Stimulated activated CD8-positive, alpha-beta memory T cell treated with anti-CD3 and anti-CD28 coated beads, Interleukin-12 subunit alpha, Interleukin-12 subunit beta, amount 100 ng/mL, for 24 hours (primary cell): ENCODE measurements around the gene POU2F1.
"Not testable (repeated sequence)": the region's sequence is repeated elsewhere in the genome, so short reads cannot be mapped to it uniquely, and the experiment has no call there.

ENCODE experiments used
- DNase-seq: peaks from one replicate; pipeline ENCODE4 v3.0.0-alpha.2; 2020; ENCODE audit errors: extremely low read depth

The POU2F1 gene

DNA sequence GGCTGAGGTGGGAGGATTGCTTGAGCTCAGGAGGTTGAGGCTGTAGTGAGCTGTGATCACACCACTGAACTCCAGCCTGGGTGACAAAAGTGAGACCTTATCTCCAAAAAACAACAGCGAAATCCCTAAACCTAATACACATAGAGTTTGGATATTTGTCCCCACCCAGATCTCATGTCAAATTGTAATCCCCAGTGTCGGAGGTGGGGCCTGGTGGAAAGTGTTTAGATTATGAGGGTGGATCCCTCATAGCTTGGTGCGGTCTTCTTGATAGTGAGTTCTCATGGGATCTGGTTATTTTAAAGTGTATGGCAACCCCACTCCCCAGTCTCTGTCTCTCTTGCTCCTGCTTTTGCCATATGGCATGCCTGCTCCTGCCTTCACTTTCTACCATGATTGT is 94.0 kb downstream of the POU2F1 start:
- DNase-seq, result no peak

DNA sequence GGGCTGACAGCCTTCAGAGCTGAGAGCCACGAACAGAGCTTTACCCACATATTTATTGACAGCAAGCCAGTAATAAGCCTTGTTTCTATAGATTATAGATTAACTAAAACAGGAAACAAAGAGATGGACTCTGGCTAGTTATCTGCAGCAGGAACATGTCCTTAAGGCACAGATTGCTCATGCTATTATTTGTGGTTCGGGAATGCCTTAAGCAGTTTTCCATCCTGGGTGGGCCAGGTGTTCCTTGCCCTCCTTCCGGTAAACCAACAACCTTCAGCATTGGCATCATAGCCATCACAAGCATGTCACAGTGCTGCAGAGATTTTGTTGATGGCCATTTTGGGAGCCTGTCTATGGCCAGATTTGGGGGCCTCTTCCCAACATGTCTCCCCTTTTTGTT is 96.8 kb downstream of the POU2F1 start:
- no peak for DNase-seq

- not testable (repeated sequence) for DNase-seq
Measured at GRCh38 chr1:167319206-167319605, 98.5 kb downstream of the POU2F1 start.

GRCh38 chr1:167322483-167322882 is 101.8 kb downstream of the POU2F1 start:
- DNase-seq, result no peak

GRCh38 chr1:167325151-167325550 is 104.5 kb downstream of the POU2F1 start:
- DNase-seq, result no peak

DNA sequence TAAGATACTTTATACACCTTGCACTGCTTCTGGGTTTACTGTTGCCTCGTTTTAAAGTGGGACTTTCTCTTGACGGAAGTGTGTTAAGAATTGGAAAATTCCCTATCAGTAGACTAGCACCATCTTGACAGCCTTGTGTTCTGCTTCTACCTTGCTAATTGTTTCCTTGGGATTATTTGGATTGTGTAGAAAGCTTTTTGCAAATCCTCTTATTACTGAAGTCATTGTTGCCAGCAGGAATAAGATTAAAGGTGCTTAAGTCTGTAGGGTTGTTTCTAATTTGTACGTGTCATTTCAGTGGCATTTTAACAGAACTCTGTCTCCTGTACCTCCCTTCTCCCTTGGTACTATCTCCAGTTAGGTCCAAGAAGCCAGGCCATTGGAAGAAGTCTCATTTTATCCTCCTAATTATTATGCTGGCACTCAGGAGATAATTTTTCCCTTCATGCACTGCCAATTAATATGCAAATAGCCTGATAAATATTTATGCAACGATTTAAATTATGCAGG is 107.7 kb downstream of the POU2F1 start:
- no peak for DNase-seq

DNA sequence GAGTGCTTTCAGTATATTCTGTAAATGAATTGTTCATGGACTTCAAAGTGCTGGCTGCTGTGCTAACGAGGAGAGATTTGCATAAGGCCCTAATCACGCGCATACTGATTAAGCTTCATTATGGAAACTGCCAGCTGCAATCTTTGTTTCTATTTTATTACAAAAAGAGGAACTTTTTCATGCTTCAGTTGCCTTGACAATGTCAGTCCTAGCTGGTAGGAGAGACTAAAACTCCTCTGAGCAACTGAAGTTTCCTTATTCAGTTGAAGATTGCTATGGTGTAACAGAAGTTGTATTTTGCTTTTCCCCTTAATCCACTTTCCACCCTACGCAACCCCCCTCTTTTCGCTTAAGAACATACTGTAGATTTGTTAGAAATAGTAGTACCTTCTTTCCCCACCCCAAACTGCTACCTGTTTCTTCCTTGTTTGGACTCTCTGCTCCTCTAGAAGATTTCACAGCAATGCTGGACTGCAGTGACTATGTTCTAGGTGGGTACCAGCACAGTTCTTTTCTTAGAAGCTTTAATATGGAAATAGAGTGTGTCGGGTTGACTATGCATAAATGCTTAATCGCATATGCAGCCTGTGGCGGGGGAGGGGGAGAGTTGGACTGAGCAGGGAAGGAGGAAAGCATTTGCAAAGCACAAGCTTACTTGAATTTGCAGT is 108.3 kb downstream of the POU2F1 start:
- DNase-seq, result no peak

- no peak for DNase-seq
Measured at GRCh38 chr1:167330601-167331293, 110.1 kb downstream of the POU2F1 start.

DNA sequence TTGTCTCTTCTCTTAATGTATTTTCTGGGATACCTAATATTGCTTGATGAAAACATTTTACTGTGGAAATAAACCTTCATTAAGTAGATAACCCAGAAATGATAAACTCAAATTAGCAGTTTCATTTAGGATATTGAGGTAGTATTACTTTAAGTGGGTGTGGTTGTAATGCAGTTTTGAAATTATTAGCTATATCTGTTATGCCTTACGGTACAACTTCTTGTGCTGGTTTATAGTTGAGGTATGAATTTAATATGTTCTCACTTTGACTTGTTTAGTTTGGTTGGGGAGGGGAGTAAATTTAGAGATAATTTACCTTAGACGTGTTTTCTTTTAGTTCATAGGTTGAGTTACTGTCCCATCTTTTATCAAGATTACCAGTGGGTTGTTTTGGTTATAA is 111.0 kb downstream of the POU2F1 start:
- DNase-seq, result no peak

DNA sequence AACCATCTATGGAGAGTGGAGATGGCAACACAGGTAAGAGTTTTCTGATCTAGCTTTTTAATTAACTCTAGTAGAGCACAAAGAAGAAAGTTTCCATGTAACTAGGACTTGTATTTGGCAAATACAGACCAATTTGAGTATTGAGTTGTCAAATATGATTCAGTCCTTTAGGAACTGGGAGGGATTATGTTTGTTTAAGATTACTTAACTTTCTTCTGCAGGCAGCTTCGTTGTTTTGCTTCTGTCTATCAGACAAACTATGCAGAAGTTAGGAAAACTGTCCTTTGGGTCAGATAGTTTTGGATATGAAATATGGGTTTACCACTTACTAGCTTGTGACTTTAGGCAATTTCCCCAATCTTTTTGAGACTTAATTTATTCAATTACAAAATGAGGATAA is 111.8 kb downstream of the POU2F1 start:
- DNase-seq, result no peak

- DNase-seq, result no peak
Measured at GRCh38 chr1:167333124-167333523, 112.4 kb downstream of the POU2F1 start.

- DNase-seq, result no peak
Measured at GRCh38 chr1:167333703-167334102, 113.0 kb downstream of the POU2F1 start.

DNA sequence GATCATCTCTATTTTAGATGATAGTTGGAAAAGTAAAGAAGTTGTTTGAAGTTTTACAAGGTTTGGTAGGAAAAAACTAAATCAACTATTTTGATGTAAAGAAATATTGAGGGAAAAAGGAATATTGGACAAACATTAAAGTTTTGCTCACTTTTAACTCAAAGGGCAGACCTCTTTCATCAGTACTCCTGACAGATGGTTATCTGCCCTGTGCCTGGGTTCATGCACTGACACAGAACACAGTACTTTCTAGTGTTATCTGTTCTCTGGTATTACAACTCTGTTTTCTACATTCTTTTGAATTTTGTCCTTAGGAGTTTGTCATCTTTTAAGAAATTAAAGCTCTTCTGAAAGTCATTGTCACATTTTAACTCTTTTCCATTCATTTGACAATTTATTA is 118.7 kb downstream of the POU2F1 start:
- no peak for DNase-seq

- DNase-seq, result no peak
Measured at GRCh38 chr1:167342846-167343245, 122.2 kb downstream of the POU2F1 start.

DNA sequence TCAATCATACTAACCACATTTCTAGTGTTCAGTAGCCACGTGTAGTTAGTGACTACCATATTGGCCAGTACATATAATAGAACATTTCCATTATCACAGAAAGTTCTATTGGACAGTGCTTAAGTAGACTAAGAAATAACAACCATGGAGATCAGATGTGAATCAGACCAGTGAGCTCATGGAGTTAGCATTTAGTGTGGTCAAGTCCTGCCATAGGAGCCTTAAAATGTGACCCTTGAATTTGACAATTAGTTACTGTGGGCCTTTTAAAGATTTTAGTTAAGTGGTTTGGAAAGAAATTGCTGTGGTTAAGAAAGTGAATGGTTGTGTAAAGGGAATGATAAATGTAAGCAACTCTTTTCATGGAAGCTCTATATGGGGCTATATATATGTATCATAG is 123.4 kb downstream of the POU2F1 start:
- no peak for DNase-seq

DNA sequence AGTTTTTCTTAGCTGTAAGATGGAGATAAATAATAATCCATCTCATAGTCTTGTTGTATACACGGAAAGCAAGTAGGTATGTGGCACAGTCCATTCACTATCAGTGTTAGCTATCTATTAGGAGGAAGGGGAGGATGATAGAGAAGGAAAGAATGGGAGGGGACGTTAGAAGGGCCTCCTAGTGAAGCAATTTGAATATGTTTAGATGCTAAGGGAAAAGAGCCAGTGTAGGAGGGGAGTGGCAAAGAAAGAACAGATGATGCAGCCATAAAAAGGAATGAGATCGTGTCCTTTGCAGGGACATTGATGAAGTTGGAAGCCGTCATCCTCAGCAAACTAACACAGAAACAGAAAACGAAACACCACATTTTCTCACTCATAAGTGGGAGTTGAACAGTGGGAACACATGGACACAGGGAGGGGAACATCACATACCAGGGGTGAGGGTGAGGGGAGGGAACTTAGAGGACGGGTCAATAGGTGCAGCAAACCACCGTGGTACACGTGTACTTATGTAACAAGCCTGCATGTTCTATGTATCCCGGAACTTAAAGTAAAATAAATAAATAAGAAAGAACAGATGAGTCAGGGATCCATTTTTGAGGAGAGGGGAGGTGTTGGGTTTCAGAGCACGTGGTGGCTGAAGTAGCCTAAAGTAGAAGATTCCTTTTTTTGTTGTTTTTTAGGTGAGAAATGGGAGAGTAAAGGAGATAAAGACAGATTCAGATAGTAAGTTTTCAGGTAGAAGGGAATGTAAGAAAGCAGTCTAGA is 124.1 kb downstream of the POU2F1 start:
- no peak for DNase-seq

DNA sequence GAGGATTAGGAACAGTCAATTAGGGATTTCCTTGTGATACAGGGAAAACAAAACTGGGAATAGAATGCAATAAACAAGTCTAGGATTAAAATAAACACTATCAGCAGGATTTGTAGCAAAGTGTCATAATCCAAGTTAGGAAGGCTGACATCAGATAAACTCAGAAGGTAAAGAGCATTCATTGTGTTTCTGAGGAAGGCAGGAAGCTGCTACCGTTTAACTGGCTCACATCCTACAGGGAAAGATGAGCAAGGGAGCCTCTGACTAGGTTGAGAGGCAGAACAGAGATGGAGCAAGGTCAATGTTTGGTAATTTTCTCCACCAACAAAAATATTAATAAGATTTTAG is 124.7 kb downstream of the POU2F1 start:
- DNase-seq, result no peak

DNA sequence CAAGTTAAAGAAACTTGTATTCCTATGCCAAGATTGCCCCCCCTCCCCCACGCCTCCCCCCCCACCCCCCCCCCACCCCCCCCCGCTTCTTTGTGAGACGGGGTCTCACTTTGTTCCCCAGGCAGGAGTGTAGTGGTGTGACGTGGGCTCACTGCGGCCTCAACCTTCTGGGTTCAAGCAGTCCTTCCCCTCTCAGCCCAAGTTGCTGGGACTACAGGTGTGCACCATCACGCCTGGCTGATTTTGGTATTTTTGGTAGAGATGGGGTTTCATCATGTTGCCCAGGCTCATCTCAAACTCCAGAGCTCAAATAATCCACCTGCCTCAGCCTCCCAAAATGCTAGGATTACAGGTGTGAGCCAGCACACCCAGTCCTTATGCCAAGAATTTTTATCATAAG is 136.6 kb downstream of the POU2F1 start:
- no peak for DNase-seq

DNA sequence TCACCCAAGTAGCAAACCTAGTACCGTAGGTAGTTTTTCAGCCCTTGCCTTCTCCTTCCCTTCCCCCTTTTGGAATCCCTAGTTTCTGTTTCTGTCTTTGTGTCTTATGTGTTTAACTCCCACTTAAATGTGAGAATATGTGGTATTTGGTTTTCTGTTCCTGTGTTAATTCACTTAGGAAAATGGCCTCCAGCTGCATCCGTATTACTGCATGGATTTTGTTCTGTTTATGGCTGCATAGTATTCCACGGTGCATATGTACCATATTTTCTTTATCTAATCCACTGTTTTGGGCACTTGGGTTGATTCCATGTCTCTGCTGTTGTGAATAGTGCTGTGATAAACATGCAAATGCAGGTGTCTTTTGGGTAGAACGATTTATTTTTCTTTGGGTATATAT is 138.6 kb downstream of the POU2F1 start:
- no peak for DNase-seq

DNA sequence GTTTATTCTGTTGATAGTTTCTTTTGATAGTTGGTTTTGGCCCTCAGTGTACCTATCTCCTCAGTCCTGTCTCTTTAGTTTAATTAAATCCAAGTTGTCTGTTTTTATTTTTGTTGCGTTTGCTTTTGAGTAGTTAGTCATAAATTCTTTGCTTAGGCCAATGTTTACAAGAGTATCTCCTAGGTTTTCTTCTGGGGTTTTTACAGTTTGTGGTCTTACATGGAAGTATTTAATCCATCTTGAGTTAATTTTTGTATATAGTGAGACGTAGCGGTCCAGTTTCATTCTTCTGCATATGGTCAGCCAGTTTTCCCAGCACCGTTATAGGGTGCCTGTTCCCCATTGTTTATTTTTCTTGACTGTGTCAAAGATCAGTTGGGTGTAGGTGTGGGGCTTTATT is 139.4 kb downstream of the POU2F1 start:
- no peak for DNase-seq

GRCh38 chr1:167362638-167363037 is 142.0 kb downstream of the POU2F1 start:
- no peak for DNase-seq

DNA sequence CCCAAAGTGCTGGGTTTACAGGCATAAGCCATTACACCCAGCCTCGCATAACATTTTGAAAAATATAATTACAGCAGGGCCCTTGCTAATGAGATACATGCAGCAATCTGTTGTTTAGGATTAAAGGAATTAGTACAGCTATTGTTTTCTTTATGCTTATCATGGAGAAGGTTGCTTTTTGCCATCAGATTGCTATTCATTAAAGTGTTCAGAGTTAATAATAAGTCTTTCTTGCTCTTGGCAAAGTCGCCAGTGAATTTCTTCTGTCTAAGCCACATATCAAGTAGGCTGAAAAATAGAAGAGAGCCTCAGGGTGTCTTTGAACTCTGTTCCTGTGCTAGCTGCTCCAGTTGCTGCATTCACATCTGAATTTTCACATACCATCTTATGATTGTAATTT is 144.1 kb downstream of the POU2F1 start:
- DNase-seq, result no peak

GRCh38 chr1:167365360-167365759 is 144.7 kb downstream of the POU2F1 start:
- no peak for DNase-seq
